GM12878 (cell line): ENCODE measurements around the gene NR3C1. TPM values are rescaled to one million over a fixed set of nuclear protein-coding genes. Genes with fewer than 3 reads are reported as not detected.

ENCODE experiments used
- ATAC-seq: fragments of 200-7000 bp; cut with Tn5 transposase; 3 replicates; pipeline ENCODE4 v1.9.1; 2020; ENCODE audit warnings: mild to moderate bottlenecking, moderate library complexity
- BruUV-seq: library from RNA; stranded (reverse); fragments of 400-500 nt; replicated peaks from 2 replicates; lab custom pipeline; 2021; lab: Mats Ljungman, UMichigan
- CTCF ChIA-PET: fragments of 300-600 bp; sonication (Branson Sonifier 250); formaldehyde crosslinking; extraction: SDS; loops from one replicate; lab custom pipeline; 2021; ENCODE audit warnings: inconsistent platforms; lab: Yijun Ruan, JAX
- POLR2A ChIA-PET: fragments of 350-600 bp; formaldehyde crosslinking; extraction: SDS; loops from one replicate; lab custom pipeline; 2021; ENCODE audit warnings: inconsistent platforms; lab: Charles Lee
- RAD21 ChIA-PET: fragments of 300-600 bp; sonication (Branson Sonifier 250); formaldehyde crosslinking; loops from one replicate; lab custom pipeline; 2023; ENCODE audit warnings: antibody characterized with exemption; ENCODE audit not compliant: unreplicated experiment; lab: Charles Lee
- SMC1A ChIA-PET: fragments of 300-600 bp; sonication (Branson Sonifier 250); formaldehyde crosslinking; loops from one replicate; lab custom pipeline; 2023; ENCODE audit not compliant: unreplicated experiment, uncharacterized antibody; lab: Charles Lee
- DNase-seq: peaks from one replicate; pipeline ENCODE4 v3.0.0-alpha.2; 2011; ENCODE audit warnings: low read depth, low spot score
- FAIRE-seq: peaks from 3 replicates; lab custom pipeline; 2011; peaks lifted over from hg19 to GRCh38; lab: Jason Lieb, UNC
- H2AFZ ChIP-seq: 2 replicates; pipeline ENCODE4 v1.6.0; 2011; ENCODE audit warnings: low read depth, low read length, control low read depth; ENCODE audit not compliant: control insufficient read depth
- H3K27ac ChIP-seq: 2 replicates; pipeline ENCODE4 v1.5.1; 2011; ENCODE audit warnings: control low read depth; ENCODE audit not compliant: control insufficient read depth, insufficient read depth
- H3K27me3 ChIP-seq, 2 experiments: replicated peaks in 1 of 2; 2 replicates each; pipeline versions ENCODE4 v1.6.0 to v1.6.1; 2011; ENCODE audit warnings: low read length in 1 of 2; ENCODE audit not compliant: control insufficient read depth in 2 of 2, insufficient read depth in 2 of 2
- H3K36me3 ChIP-seq, 2 experiments: 2 replicates each; pipeline ENCODE4 v1.5.1; 2011; ENCODE audit warnings: low read length in 1 of 2; ENCODE audit not compliant: control insufficient read depth in 2 of 2, insufficient read depth in 2 of 2
- H3K4me1 ChIP-seq: 2 replicates; pipeline ENCODE4 v1.6.1; 2011; ENCODE audit warnings: mild to moderate bottlenecking, low read length, moderate library complexity, mixed read lengths; ENCODE audit not compliant: control insufficient read depth, insufficient read depth
- H3K4me2 ChIP-seq: 2 replicates; pipeline ENCODE4 v1.6.0; 2011; ENCODE audit warnings: control low read depth; ENCODE audit not compliant: control insufficient read depth, insufficient read depth
- H3K4me3 ChIP-seq: fragments of 200-600 bp; sonication (generic); 2 replicates; pipeline ENCODE4 v1.5.1; 2016
- H3K79me2 ChIP-seq: 2 replicates; pipeline ENCODE4 v1.6.0; 2011; ENCODE audit warnings: low read length; ENCODE audit not compliant: control insufficient read depth, insufficient read depth
- H3K9ac ChIP-seq: 2 replicates; pipeline ENCODE4 v1.8.0; 2011; ENCODE audit warnings: low read length, control low read depth, mixed read lengths; ENCODE audit not compliant: control insufficient read depth, insufficient read depth
- H3K9me3 ChIP-seq: replicated peaks from 3 replicates; pipeline ENCODE4 v1.5.1; 2011; ENCODE audit warnings: mild to moderate bottlenecking, low read length; ENCODE audit not compliant: control insufficient read depth, insufficient read depth
- H4K20me1 ChIP-seq: 2 replicates; pipeline ENCODE4 v1.6.0; 2011; ENCODE audit not compliant: control insufficient read depth, insufficient read depth
- BHLHE40 ChIP-seq, 2 experiments: fragments of 450-650 bp in 1 of 2; IDR thresholded peaks; 2 replicates each; pipeline ENCODE4 v1.6.1; 2011 to 2017; ENCODE audit warnings: low read depth in 2 of 2, borderline replicate concordance in 1 of 2, improper control_type of control experiment in 1 of 2, low read length in 1 of 2, mild to moderate bottlenecking in 1 of 2
- CHD1 ChIP-seq: IDR thresholded peaks from 2 replicates; pipeline ENCODE4 v1.6.1; 2012; ENCODE audit warnings: low read depth, low read length, improper control_type of control experiment
- DPF2 ChIP-seq: fragments of 450-650 bp; IDR thresholded peaks from 2 replicates; pipeline ENCODE4 v1.6.1; 2017; ENCODE audit warnings: mild to moderate bottlenecking
- ESRRA ChIP-seq: IDR thresholded peaks from 2 replicates; pipeline ENCODE4 v1.6.1; 2012; ENCODE audit warnings: mild to moderate bottlenecking, low read length, improper control_type of control experiment
- FOXM1 ChIP-seq: IDR thresholded peaks from 2 replicates; pipeline ENCODE4 v1.6.1; 2012; ENCODE audit warnings: low read depth, mild to moderate bottlenecking, inconsistent platforms, low read length, moderate library complexity
- GATAD2B ChIP-seq: fragments of 450-650 bp; conservative IDR thresholded peaks from 2 replicates; pipeline ENCODE4 v1.6.1; 2017; ENCODE audit warnings: low read depth, mild to moderate bottlenecking, moderate library complexity
- IKZF1 ChIP-seq: fragments of 450-650 bp; conservative IDR thresholded peaks from 2 replicates; pipeline ENCODE4 v1.6.1; 2017; ENCODE audit warnings: antibody characterized with exemption, mild to moderate bottlenecking
- KAT2A ChIP-seq: conservative IDR thresholded peaks from 2 replicates; pipeline ENCODE4 v1.6.1; 2011; ENCODE audit warnings: low read depth, low read length; ENCODE audit not compliant: control insufficient read depth
- LARP7 ChIP-seq: fragments of 450-650 bp; IDR thresholded peaks from 2 replicates; pipeline ENCODE4 v1.6.1; 2017; ENCODE audit warnings: mild to moderate bottlenecking
- MTA2 ChIP-seq: fragments of 450-650 bp; IDR thresholded peaks from 2 replicates; pipeline ENCODE4 v1.6.1; 2016; ENCODE audit warnings: low read depth, mild to moderate bottlenecking, moderate library complexity
- NFYB ChIP-seq: IDR thresholded peaks from 2 replicates; pipeline ENCODE4 v1.6.1; 2011; ENCODE audit warnings: low read depth, mild to moderate bottlenecking, low read length, improper control_type of control experiment, moderate library complexity; ENCODE audit not compliant: insufficient read depth
- NR2F1 ChIP-seq: fragments of 450-650 bp; conservative IDR thresholded peaks from 2 replicates; pipeline ENCODE4 v1.6.1; 2017; ENCODE audit warnings: mild to moderate bottlenecking
- POLR2A ChIP-seq: IDR thresholded peaks from 2 replicates; pipeline ENCODE4 v1.6.1; 2011; ENCODE audit warnings: low read depth, mild to moderate bottlenecking, low read length
- RUNX3 ChIP-seq: IDR thresholded peaks from 2 replicates; pipeline ENCODE4 v1.6.1; 2012; ENCODE audit warnings: low read length, inconsistent platforms
- SPI1 ChIP-seq: IDR thresholded peaks from 2 replicates; pipeline ENCODE4 v1.6.1; 2011; ENCODE audit warnings: low read depth, mild to moderate bottlenecking, low read length, moderate library complexity, borderline replicate concordance; ENCODE audit not compliant: insufficient read depth
- STAT3 ChIP-seq: IDR thresholded peaks from 2 replicates; pipeline ENCODE4 v1.6.1; 2011; ENCODE audit warnings: low read depth, low read length, improper control_type of control experiment
- YY1 ChIP-seq: IDR thresholded peaks from 2 replicates; pipeline ENCODE4 v1.6.1; 2011; ENCODE audit warnings: low read depth, mild to moderate bottlenecking, low read length
- ZNF207 ChIP-seq: fragments of 450-650 bp; IDR thresholded peaks from 2 replicates; pipeline ENCODE4 v1.6.1; 2014; ENCODE audit warnings: antibody characterized with exemption, mild to moderate bottlenecking, borderline replicate concordance
- ZNF384 ChIP-seq: IDR thresholded peaks from 2 replicates; pipeline ENCODE4 v1.6.1; 2012; ENCODE audit warnings: low read depth, mild to moderate bottlenecking, low read length, improper control_type of control experiment, borderline replicate concordance
- WGBS: methylation state at CpG from one replicate; pipeline ENCODE4 v1.1.6; 2016; ENCODE audit warnings: low lambda C conversion rate; ENCODE audit not compliant: insufficient replicate concordance, insufficient coverage; ENCODE audit errors: missing lambda C conversion rate; 5-methylcytosine and 5-hydroxymethylcytosine counted together
- in situ Hi-C: fragments of 300-500 bp; cut with MboI; formaldehyde crosslinking; loops from 9 replicates; pipeline ENCODE4 v1.14.3; 2018; ENCODE audit warnings: mixed read lengths
- intact Hi-C: fragments of 100-400 bp; cut with micrococcal nuclease; formaldehyde crosslinking; loops from one replicate; pipeline ENCODE4 v1.14.2; 2022; ENCODE audit not compliant: unreplicated experiment
- polyA plus RNA-seq, 11 experiments: library from polyadenylated mRNA; depleted of rRNA in 4 of 11; unstranded in 6 of 11; stranded (reverse) in 5 of 11; fragments of >200 nt; fragmentation: Nextera tagmentation in 4 of 11; fragmentation: Illumina TruSeq in 1 of 11; extraction: Ambion mirVana in 4 of 11; extraction: Trizol in 1 of 11; gene quantifications; 1 replicate in 1 of 11; 2 replicates in 10 of 11; pipeline versions ENCODE4 v1.2.1 to v1.2.3, GENCODE V29; 2011 to 2016; ENCODE audit warnings: inconsistent platforms in 2 of 11, missing spikeins in 2 of 11, low read depth in 1 of 11
- total RNA-seq, 4 experiments: library from RNA; depleted of rRNA in 3 of 4; stranded (reverse); fragments of >200 nt in 3 of 4; fragmentation: Illumina TruSeq in 1 of 4; extraction: Trizol in 1 of 4; gene quantifications; 2 replicates each; pipeline versions ENCODE4 v1.2.1 to v1.2.3, GENCODE V29; 2013 to 2021
- TF ChIP-seq, protein P1 (sequence below): IDR thresholded peaks from 2 replicates; pipeline ENCODE4 v1.6.1; 2011; ENCODE audit warnings: borderline replicate concordance, low read depth, mild to moderate bottlenecking, moderate library complexity, low read length; ENCODE audit not compliant: insufficient read depth, poor library complexity, severe bottlenecking
- TF ChIP-seq, protein P2 (sequence below): fragments of 450-650 bp; IDR thresholded peaks from 2 replicates; pipeline ENCODE4 v1.6.1; 2016; ENCODE audit warnings: mild to moderate bottlenecking

Gene NR3C1
- total and polyA plus RNA-seq, 10 of the 15 experiments (the other 5 are each of a cell fraction or from before 2014, with no cell fraction given): 49.7 to 141 (median 109) TPM

DNA sequence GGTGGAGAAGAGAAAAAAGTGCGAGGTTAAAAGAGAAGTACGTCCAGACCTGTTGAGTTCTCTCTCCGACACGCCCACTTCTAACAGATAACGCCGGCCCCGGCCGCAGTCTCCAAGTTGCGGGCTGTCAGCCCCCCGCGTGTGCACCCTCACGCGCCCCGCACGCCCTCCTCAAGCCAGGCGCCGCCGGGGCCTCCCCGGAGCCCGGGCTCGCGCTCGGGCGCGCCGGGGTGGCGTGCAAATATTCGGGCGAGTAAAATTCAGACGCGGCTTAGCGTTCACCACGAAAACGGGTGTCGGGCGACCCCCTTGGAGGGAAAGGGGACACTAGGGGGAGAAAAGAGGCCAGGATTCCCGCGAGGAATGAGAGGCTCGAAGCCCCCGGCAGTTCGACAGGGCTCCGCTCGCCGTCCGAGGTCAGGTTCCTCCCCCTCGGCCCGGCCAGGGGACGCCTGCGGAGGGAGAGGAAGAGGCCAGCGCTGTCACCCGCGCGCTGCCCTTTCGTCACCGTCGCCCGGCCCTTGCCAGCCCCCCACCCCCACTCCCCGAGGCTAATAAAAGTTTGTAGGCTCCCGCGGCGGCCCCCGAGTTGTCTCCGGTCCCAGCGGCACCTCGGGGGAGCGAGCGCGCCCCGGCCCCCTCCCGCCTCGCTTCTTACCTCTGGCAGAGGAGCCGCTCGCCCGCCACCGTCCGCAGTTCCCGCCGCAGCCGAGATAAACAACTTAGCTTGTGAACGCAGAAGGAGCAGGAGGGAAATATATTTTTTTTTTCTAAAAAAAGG, 743 bp downstream of the NR3C1 start:
- FAIRE-seq: no peak
- RAD21 ChIA-PET: interaction anchor here (0.7 to 3.0 kb wide), 25 partner anchors 8 to 790 kb away, joined by 3 to 78 read pairs (median 10); no protein-coding TSS in a partner anchor
- Histone ChIP-seq H3K4me2 (peak overlapping the region; percentile 84; the same call in 1 of the 2 replicates), H3K4me3 (peak overlapping the region; percentile 83), H3K36me3 (peaks cover 0 to 12% of the 10 kb centered on the region in 2 experiments; a peak in 3 of 4 replicates), H3K27me3 (no peaks in the 10 kb centered on the region), H3K79me2 (peaks cover 79% of the 10 kb centered on the region), H3K4me1 (no peaks in the 10 kb centered on the region), H3K9me3 (no peaks in the 10 kb centered on the region; the same call in 1 of the 3 replicates), H2AFZ (no peak overlapping the region), H3K9ac (peak overlapping the region; percentile 92), H4K20me1 (no peaks in the 10 kb centered on the region; the same call in 1 of the 2 replicates), H3K27ac (peak overlapping the region; percentile 93)
- in situ Hi-C loops (loop anchor here (5.0 to 10.0 kb wide), 2 partner anchors 180 to 378 kb away; no protein-coding TSS in a partner anchor), intact Hi-C loops (loop anchor here (2.0 to 10.0 kb wide), 8 partner anchors 170 to 785 kb away; no protein-coding TSS in a partner anchor)
- peak; percentile 3 for ATAC-seq
- 1% methylated on average over 73 of the region's 80 CpGs for WGBS
- CTCF ChIA-PET: interaction anchor here (0.7 to 2.9 kb wide), 15 partner anchors 9 to 400 kb away, joined by 3 to 34 read pairs (median 5); no protein-coding TSS in a partner anchor
- no peak for DNase-seq
- BruUV-seq: no TSS peak
- POLR2A ChIA-PET: interaction anchor here (0.7 to 3.0 kb wide), 8 partner anchors 9 to 394 kb away, joined by 3 to 28 read pairs (median 7); no protein-coding TSS in a partner anchor
- SMC1A ChIA-PET: interaction anchor here (0.7 to 3.3 kb wide), 15 partner anchors 8 to 400 kb away, joined by 3 to 32 read pairs (median 10); no protein-coding TSS in a partner anchor
- TF ChIP-seq SPI1 (no peak), RUNX3 (0 out of 2 replicates have a peak, but pooled peaks have one; percentile 3), DPF2 (0 out of 2 replicates have a peak, but pooled peaks have one; percentile 26), BHLHE40 (IDR thresholded peaks at IDR 0.05; ENCODE audit: borderline replicate concordance in 1 of 2, low read depth in 2 of 2, low read length in 1 of 2) (peak; percentile 54 to 77; a peak in 3 of 4 replicates), MTA2 (0 out of 2 replicates have a peak, but pooled peaks have one; percentile 3), GATAD2B (peak; percentile 73; the same call in 1 of the 2 replicates), ESRRA (no peak), NR2F1 (0 out of 2 replicates have a peak, but pooled peaks have one; percentile 19), KAT2A (no peak), CHD1 (0 out of 2 replicates have a peak, but pooled peaks have one; percentile 50), IKZF1 (peak; percentile 8; the same call in 1 of the 2 replicates), FOXM1 (no peak), YY1 (0 out of 2 replicates have a peak, but pooled peaks have one; percentile 6), ZNF207 (no peak), LARP7 (peak; percentile 74), POLR2A (peak; percentile 9; the same call in 1 of the 2 replicates), STAT3 (no peak), NFYB (no peak), ZNF384 (peak; percentile 54; the same call in 1 of the 2 replicates)
- TF ChIP-seq, protein P1, sequence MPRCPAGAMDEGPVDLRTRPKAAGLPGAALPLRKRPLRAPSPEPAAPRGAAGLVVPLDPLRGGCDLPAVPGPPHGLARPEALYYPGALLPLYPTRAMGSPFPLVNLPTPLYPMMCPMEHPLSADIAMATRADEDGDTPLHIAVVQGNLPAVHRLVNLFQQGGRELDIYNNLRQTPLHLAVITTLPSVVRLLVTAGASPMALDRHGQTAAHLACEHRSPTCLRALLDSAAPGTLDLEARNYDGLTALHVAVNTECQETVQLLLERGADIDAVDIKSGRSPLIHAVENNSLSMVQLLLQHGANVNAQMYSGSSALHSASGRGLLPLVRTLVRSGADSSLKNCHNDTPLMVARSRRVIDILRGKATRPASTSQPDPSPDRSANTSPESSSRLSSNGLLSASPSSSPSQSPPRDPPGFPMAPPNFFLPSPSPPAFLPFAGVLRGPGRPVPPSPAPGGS: no peak
- TF ChIP-seq, protein P2, sequence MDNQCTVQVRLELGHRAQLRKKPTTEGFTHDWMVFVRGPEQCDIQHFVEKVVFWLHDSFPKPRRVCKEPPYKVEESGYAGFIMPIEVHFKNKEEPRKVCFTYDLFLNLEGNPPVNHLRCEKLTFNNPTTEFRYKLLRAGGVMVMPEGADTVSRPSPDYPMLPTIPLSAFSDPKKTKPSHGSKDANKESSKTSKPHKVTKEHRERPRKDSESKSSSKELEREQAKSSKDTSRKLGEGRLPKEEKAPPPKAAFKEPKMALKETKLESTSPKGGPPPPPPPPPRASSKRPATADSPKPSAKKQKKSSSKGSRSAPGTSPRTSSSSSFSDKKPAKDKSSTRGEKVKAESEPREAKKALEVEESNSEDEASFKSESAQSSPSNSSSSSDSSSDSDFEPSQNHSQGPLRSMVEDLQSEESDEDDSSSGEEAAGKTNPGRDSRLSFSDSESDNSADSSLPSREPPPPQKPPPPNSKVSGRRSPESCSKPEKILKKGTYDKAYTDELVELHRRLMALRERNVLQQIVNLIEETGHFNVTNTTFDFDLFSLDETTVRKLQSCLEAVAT: peak; percentile 88
